ENCODE data around the gene PNMA6E.
"Not testable (repeated sequence)": the region's sequence is repeated elsewhere in the genome, so short reads cannot be mapped to it uniquely, and the experiment has no call there.

PNMA6E gene

GRCh38 chrX:153409414-153410101 is 8.4 kb upstream of the PNMA6E start:
- in situ Hi-C loops (cut with MboI; ENCODE audit: low sequenced_read_pairs) = no loop called here

GRCh38 chrX:153408871-153409351 is 7.8 kb upstream of the PNMA6E start:
- in situ Hi-C loops (cut with MboI; ENCODE audit: low sequenced_read_pairs) = no loop called here

- in situ Hi-C loops (cut with MboI; ENCODE audit: low sequenced_read_pairs) = no loop called here
Measured at GRCh38 chrX:153408221-153408721, 7.1 kb upstream of the PNMA6E start.

GRCh38 chrX:153407736-153408135 is 6.6 kb upstream of the PNMA6E start:
- in situ Hi-C loops (cut with MboI; ENCODE audit: low sequenced_read_pairs) = no loop called here

GRCh38 chrX:153406903-153407302 is 5.8 kb upstream of the PNMA6E start:
- in situ Hi-C loops (cut with MboI; ENCODE audit: low sequenced_read_pairs) = no loop called here

- in situ Hi-C loops (cut with MboI; ENCODE audit: low sequenced_read_pairs) = no loop called here
Measured at GRCh38 chrX:153406011-153406410, 4.9 kb upstream of the PNMA6E start.

- in situ Hi-C loops (cut with MboI; ENCODE audit: low sequenced_read_pairs) = no loop called here
Measured at GRCh38 chrX:153405426-153405825, 4.3 kb upstream of the PNMA6E start.

GRCh38 chrX:153404333-153404732 is 3.2 kb upstream of the PNMA6E start:
- in situ Hi-C loops (cut with MboI; ENCODE audit: low sequenced_read_pairs) = not testable (repeated sequence)

GRCh38 chrX:153400146-153401132 is 711 bp downstream of the PNMA6E start:
- in situ Hi-C loops (cut with MboI; ENCODE audit: low sequenced_read_pairs) = no loop called here

- in situ Hi-C loops (cut with MboI; ENCODE audit: low sequenced_read_pairs) = no loop called here
Measured at GRCh38 chrX:153398275-153398960, 2.7 kb downstream of the PNMA6E start.

GRCh38 chrX:153397256-153397960 is 3.7 kb downstream of the PNMA6E start:
- in situ Hi-C loops (cut with MboI; ENCODE audit: low sequenced_read_pairs) = no loop called here

GRCh38 chrX:153396320-153397195 is 4.6 kb downstream of the PNMA6E start:
- in situ Hi-C loops (cut with MboI; ENCODE audit: low sequenced_read_pairs) = no loop called here

- in situ Hi-C loops (cut with MboI; ENCODE audit: low sequenced_read_pairs) = no loop called here
Measured at GRCh38 chrX:153395613-153396319, 5.4 kb downstream of the PNMA6E start.

- in situ Hi-C loops (cut with MboI; ENCODE audit: low sequenced_read_pairs) = no loop called here
Measured at GRCh38 chrX:153394612-153395011, 6.5 kb downstream of the PNMA6E start.

- in situ Hi-C loops (cut with MboI; ENCODE audit: low sequenced_read_pairs) = no loop called here
Measured at GRCh38 chrX:153392642-153393321, 8.4 kb downstream of the PNMA6E start.

- in situ Hi-C loops (cut with MboI; ENCODE audit: low sequenced_read_pairs) = not testable (repeated sequence)
Measured at GRCh38 chrX:153389460-153389768, 11.7 kb downstream of the PNMA6E start.

GRCh38 chrX:153388722-153389459 is 12.3 kb downstream of the PNMA6E start:
- in situ Hi-C loops (cut with MboI; ENCODE audit: low sequenced_read_pairs) = no loop called here

All from hTERT RPE-1 (cell line).